SU-DHL-6 (cell line): ENCODE results near the gene CPNE2.

Experiments used
- EZH2phosphoT487 ChIP-seq: fragments of 200-600 bp; sonication (generic), shearing (Covaris generic); conservative IDR thresholded peaks from 2 replicates; pipeline ENCODE4 v1.6.1; 2018; ENCODE audit warnings: mild to moderate bottlenecking, antibody characterized with exemption, low read length, moderate library complexity, mixed read lengths
- TF ChIP-seq, protein P1 (sequence below): fragments of 200-600 bp; sonication (generic); IDR thresholded peaks from one replicate; pipeline ENCODE4 v1.5.1; 2017; ENCODE audit warnings: antibody characterized with exemption, mild to moderate bottlenecking, low read length, moderate library complexity; ENCODE audit not compliant: insufficient read depth, poor library complexity, severe bottlenecking

DNA sequence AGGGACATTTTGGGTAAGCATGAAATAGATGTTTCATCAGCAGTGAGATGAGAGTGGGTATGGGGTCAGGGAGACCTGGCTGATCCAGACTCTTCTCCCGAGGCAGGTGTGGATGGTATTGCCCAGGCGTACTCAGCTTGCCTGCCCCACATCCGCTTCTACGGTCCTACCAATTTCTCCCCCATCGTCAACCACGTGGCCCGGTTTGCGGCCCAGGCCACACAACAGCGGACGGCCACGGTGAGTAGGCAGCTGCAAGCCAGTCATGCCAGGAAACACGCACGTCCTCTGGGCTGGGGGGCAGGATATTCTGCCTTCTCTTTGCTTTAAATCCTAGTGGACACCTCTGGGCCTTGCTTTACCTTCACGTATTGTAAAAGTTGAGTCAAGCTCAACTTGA is 44.7 kb downstream of the CPNE2 start:
- TF ChIP-seq, protein P1, sequence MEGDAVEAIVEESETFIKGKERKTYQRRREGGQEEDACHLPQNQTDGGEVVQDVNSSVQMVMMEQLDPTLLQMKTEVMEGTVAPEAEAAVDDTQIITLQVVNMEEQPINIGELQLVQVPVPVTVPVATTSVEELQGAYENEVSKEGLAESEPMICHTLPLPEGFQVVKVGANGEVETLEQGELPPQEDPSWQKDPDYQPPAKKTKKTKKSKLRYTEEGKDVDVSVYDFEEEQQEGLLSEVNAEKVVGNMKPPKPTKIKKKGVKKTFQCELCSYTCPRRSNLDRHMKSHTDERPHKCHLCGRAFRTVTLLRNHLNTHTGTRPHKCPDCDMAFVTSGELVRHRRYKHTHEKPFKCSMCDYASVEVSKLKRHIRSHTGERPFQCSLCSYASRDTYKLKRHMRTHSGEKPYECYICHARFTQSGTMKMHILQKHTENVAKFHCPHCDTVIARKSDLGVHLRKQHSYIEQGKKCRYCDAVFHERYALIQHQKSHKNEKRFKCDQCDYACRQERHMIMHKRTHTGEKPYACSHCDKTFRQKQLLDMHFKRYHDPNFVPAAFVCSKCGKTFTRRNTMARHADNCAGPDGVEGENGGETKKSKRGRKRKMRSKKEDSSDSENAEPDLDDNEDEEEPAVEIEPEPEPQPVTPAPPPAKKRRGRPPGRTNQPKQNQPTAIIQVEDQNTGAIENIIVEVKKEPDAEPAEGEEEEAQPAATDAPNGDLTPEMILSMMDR, result no peak
- TF ChIP-seq EZH2phosphoT487, result no peak
